AG08395 (cell line): ENCODE data around the gene TEDC1.

ENCODE experiments used
- DNase-seq: peaks from one replicate; pipeline ENCODE4 v3.0.0; 2012; ENCODE audit warnings: mixed read lengths, low spot score

TEDC1 gene, protein sequence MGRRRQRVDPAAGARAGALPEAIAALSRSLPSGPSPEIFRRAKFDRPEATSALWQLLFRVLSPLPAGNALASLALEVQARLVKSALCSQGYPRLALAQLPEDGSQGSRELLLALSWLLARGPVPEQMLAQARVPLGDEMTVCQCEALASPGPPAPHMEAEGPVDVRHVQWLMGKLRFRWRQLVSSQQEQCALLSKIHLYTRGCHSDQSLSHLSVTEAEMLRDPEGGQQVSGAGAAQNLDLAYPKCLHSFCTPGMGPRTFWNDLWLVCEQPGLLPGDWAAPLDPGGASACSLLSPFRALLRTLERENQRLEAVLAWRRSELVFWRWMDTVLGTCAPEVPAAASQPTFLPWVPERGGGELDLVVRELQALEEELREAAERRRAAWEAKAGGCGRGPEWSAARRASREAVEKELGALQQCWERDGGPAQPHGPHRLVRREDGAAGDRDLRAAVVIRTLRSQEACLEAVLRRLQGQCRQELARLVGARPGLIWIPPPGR

DNA sequence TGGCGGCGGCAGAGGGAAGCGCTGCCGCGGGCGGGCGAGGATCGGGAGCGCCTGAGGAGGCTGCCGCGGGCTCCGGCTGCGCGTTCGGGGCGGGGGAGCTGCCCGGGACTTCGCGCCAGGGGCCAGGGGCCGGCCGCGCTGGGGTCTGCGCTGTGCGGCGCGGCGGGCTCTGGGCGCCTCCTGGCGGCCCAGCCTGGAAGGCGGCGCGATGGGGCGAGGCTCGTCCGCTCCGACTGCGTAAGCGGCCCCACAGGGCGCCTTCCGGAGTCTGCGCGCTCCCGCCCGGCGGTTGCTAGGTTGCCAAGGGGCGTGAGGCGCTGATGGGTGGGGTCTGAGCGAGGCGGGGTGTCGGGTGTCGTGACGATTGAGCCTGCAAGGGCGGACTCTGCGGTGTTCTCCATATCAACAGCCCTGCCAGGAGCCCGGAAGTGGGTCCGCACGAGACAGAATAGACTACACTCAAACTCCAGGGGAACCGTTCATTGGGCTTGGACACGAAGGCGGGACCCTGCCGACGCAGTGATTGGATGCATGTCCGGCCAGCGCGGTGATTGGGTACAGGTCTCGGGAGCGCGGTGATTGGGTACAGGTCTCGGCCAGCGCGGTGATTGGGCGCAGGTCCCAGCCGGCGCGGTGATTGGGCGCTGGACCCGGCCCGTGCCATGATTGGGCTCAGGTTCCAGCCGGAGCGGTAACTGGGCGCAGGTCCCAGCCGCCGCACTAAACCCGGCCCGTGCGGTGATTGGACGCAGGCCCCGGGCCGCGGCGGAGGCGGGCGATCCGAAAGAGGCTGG, at the start of gene TEDC1:
Gene TEDC1 (plus strand): TSS at position 675 of the 794 bp plus-strand sequence. CDS start 130 bp downstream, outside the sequence.
- peak; percentile 99 for DNase-seq

DNA sequence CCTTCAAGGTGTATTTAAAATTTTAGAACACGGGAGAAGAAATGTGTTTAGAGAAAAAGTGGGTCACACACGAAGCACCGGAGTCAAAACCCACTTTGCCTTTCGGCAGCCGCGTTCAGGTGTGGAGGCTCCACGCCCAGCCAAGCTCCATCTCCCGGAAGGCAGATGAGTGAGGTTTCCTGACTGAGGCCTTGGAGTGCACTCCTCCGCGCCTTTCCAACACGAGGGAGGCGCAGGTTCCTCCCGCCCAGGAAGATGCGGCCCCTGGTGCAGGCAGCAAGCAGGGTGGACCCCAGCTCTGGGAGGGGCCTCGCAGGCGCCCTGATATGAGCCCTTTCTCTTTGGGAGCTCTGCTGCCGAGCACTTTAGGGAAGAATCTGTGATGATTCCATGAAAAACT, 48.9 kb upstream of the TEDC1 start:
- no peak for DNase-seq

DNA sequence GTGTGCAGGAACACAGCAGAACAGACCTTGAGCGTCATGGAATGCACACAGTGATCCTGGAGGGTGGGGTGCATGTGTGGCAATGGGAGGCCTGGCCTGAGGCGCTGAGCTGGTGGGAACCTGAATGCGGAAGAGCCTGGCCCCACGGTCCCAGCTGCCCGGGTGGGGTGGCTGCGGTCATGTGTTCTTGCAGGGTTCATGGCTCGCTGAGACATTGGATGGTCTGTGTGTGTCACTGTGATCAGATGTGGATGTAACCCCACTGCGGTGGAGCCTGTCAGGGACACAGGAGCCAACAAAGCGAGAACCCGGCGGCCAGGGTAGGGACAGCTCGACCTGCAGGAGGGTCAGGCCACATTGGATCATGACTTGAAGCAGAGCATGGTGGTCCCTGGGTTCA, 48.2 kb upstream of the TEDC1 start:
- DNase-seq: no peak

DNA sequence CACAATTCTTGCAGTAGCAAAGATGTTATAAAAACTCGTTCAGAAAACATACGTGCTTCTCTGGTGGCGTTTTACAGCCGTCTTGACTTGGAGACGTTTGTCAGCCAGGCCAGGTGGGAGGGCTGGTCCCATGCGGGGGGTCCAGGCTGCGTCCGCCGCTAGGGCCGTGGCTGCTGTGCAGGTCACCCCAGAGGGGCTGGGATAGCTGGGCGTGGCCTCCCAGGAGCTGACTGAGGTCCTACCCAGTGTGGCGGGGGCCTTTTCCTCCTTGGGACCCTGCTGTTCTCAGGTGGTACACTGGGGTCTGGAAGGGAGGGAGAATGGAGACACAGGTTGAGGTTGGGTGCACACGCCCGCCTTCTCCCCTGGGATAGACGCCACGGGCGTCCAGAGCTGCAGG, 46.2 kb upstream of the TEDC1 start:
- DNase-seq: no peak

DNA sequence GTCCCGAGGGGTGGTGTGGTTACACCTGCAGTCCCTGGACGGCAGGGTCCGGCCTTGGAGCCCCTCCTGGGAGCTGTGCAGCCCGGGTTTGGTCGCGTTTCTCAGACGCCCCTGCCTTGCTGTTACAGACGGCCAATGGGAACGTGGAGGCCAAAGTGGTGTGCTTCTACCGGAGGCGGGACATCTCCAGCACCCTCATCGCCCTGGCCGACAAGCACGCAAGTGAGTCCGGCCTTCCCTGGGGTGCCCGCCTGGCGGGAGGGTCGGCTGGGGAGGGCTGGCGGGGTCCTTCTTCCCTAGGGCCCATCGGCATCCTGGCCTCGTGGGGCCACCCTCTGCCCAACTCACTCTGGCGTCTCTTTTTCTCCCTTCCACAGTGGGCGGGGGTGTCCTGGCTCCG, 45.8 kb upstream of the TEDC1 start:
- no peak for DNase-seq

DNA sequence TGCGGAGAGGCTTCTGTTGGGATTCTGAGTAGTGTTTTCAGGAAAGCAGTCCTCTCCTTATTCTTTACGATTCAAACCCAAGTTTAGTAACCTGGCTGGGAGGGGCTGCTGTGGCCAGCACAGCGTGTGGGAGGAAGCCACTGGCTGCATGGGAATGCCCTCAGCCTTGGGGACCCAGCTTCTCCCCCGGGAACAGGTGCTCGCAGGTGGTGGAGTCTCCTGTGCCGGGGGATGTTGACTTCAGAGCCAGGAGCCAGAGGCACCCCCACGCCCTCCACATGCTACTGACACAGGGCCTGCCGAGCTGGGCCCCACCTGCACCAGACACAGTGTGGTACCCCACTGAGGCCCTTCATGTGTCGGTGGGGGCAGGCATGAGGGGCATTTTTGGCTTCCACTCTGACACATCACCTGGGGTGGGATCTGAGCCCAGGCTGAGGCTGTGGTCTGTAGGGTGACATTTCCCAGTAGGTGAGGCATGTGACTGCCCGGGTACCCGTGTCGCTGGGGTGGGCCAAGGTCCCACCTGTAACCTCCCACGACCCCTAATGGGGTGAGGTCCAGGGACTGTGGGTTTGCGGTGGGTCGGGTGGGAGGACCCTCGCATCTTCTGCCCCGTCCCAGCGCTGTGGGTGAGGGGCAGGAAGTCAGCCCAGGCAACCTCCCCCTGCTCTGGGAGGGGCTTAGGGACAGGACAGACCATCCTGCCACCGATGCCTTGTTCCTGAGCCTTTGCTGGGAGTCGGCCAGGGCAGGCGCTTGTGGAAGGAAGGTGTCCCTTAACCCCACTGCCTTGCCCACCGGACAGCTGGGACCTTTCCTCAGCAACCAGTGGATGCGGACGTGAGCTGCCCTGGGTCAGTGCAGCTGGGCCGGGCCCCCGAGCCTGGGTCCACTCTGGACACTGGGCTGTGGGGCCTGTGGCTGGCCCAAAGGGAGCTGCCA, 44.9 kb upstream of the TEDC1 start:
- no peak for DNase-seq

DNA sequence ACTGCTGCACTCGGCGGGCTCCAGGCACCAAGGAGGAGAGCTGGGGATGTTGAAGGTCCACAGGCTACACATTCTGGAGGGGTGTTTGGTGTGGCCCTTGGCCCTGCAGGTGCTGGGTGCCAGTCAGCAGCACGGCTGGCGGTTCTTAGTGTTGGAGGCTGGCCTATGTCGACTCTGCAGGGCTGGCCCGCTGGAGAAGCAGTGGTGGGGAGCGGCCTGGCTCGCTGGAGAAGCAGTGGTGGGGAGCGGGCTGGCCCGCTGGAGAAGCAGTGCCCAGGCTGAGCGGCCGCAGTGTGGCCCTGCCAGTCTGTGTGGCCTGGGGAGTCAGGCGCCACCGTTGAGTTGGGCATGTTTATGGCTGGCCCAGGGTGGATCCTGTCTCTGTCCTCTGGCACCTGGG, 44.1 kb upstream of the TEDC1 start:
- no peak for DNase-seq

DNA sequence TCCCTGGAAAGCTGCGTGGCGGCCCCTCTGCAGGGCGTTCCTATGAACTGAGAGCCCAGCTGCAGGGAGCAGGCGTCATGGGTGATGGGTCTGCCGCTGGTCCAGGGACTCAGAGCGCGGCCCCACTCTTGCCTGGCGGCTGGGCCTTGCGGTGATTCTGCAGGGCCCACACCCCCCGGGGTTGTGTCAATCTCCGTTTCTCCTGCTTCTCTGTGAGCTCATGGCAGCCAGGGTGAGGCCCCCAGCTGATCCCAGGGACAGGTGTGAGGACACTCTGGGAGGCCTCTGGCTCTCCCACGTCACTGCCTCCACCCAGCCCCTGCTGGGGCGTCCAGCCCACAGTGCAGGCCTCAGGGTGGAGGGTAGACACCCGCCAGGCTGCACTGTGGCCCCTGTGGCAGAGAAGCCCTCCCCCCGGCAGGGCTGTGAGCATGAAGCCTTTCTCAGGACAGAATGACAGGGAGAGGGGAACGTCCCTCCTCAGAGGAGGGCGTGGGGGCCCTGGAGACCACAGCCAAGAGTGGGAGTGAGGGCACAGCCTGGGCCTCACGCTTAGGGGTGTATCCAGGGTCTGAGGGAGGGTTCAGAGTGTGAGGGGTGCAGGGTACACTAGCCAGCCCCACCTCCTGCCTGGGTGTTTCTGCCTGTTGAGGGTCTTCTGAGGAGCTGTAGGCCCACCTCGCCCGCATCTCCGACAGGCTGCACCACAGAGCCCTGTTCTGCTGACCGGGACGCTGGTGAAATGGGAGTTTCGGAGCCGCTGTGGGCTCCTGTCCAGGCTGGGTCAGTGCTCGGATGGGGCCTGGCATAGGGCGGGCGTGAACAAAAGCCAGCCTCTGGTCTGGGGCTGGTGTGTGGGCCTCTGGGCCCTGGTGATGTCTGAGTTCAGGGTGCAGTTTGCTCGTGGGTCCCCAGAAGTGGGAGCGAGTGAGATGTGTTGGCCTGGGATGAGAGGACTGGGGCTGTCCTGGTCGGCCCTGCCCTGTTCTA, 43.1 kb upstream of the TEDC1 start:
- DNase-seq: no peak

DNA sequence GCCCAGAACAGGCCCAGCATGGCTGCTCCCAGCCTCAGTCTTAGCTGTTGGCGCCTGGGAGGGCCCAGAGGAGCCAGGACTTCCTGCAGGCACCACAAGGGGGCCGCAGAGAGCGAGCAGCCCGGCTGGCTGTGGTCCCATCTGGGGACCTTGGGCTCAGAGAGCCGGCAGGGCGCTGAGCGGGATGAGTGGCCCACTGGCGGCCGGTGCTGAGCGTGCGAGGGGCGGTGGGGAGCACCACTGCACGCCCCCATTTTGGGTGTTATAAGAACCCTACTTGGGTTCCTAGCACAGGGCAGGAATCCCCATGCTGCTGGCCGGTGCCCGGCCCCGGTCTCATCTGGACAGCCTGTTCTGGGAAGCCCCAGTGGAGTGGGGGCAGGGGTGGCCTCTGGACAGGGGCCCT, 42.3 kb upstream of the TEDC1 start:
- peak; percentile 94 for DNase-seq

DNA sequence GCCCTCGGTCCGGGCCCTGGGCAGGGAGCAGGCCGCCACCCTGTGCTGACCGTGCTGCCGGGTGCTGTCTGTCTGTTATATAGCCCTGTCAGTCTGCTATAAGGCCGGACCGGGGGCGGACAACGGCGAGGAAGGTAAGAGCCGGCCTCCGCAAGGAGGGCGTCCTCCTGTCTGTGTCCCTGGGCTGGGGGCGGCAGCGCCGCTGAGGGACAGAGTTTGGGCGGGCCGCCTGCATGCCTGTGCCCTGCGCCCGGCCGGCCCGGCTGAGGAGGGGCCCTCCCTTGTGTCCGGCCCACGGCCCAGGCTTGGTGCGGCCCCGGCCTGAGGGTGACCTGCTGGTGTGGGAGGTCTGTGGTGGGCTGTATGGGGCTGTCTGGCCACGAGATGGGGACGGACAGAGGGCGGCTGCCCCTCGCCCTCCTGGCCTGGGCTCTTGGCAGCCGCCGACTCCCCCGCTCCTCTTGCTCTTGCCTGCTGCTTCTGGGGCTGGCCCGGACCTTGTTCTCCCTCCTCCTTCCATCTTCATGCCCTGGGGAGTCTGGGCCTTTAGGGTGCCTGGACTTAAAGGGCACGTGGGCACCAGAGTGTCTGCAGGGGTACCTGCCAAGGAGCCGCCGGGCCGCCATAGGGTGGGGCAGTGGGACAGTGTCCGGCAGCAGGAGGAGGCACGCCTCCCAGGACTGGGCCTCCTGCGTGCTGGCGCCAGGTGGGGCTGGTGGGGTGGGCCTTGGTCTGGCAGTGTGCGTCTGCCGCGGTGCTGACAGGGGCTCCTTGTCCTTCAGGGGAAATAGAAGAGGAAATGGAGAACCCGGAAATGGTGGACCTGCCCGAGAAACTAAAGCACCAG, 41.5 kb upstream of the TEDC1 start:
- no peak for DNase-seq

DNA sequence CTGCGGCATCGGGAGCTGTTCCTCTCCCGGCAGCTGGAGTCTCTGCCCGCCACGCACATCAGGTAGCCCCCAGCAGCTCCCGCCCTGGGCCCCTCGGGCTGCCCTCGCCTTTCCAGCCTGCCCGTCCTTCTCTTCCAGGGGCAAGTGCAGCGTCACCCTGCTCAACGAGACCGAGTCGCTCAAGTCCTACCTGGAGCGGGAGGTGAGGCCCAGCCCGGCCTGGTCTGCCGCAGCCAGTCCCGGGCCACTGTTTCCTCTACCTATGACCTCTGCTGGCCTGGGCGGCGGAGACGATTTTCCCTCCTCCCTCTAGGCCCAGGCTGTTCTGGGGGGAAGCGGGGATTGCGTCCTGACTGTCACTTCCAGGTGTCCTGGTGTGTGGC, 40.9 kb upstream of the TEDC1 start:
- DNase-seq: no peak

DNA sequence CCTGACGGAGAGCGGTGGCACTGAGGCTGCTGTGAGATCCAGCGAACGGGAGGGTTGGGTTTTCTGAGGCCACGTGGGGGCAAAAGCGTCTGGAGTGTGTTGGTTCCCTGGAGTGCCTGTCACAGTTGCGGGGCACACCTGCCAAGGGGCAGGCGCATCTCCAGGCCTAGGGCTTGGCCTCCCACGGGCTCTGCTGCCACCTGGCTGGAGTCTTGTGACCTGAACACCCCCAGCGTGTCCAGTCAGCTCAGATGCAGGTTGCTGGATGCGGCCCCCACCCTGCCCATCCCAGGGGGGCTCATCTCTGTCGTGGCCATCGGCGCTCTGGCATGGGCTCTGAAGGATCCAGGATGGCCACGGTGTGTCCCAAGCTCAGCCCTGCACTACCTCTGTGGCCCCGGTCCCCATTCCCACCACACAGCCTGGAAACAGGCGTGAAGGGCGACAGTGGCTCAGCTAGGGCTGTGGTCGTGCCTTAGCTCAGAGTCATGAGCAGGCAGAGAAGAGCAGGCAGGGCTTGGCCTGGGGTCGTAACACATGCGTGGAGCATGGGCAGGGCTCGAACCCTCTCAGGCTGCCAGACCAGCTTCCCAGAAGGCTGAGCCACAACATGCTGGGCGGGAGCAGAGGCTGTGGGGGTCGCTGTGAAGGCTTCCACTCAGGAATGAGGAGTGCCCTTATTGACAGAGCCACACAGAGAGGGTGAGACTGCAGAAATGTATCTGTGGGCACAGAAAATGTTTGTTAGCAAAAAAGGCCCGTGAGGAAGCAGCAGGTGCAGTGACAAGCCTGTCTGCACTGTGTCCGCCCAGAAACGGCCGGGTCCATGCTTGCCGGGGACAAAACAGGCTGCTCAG, 40.0 kb upstream of the TEDC1 start:
- no peak for DNase-seq

DNA sequence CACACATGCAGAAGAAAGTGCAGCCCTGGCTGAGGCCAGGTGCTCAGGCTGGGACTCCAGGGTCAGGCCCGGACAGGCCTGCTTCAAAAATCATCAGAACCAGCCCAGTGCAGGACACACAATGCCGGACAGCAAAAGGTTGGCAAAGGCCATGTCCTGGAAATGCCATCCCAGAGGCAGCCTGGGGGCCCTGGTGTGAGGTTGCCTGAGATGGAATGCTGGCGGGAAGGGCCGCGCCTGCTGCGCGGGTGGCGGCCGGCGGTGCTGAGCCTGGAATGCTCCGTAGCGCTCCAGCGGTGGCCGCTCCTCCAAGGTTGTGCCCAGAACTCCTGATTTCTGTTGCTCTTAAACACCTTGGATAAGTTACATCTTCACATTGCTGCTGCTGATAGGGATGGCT, 38.1 kb upstream of the TEDC1 start:
- DNase-seq: no peak

DNA sequence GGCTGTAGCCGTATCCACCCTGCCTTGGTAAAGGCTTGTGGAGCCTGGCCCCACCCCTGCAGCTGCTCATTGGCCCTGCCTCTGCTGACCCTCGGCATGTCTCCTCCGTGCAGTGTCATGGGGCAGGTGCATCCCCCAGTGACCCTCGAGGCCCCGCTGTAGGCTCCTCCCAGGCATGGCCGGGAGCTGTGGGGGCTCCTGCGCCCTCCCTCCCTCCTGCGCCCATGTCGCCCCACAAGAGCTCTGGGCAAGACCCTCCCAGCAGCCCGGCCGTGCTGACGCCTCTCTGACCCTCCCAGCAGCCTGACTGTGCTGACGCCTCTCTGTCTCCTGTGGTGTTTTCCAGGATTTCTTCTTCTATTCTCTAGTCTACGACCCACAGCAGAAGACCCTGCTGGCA, 37.2 kb upstream of the TEDC1 start:
- DNase-seq: no peak

DNA sequence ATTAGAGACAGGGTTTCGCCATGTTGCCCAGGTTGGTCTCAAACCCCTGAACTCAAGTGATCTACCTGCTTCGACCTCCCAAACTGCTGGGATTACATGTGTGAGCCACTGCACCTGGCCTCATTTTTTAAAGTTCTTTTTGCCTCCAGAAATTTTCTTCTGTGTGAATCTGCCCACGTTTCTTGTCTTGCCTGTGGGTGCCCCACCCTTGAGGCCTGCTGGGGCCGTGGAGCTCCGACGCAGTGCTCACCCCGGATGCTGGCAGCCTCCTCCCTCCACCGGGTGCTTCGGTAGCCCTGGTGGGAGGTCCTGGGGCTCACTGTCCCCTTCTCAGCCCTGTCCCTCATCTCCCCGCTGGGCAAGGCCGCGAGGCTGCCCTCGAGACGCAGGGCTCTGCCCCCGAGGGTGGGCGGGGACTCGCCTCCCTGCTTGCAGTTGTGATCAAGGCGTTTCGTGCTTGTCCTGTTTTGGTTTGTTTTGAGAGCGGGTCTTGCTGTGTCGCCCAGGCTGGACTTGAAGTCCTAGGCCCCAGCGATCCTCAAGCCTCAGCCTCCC, 35.9 kb upstream of the TEDC1 start:
- no peak for DNase-seq

DNA sequence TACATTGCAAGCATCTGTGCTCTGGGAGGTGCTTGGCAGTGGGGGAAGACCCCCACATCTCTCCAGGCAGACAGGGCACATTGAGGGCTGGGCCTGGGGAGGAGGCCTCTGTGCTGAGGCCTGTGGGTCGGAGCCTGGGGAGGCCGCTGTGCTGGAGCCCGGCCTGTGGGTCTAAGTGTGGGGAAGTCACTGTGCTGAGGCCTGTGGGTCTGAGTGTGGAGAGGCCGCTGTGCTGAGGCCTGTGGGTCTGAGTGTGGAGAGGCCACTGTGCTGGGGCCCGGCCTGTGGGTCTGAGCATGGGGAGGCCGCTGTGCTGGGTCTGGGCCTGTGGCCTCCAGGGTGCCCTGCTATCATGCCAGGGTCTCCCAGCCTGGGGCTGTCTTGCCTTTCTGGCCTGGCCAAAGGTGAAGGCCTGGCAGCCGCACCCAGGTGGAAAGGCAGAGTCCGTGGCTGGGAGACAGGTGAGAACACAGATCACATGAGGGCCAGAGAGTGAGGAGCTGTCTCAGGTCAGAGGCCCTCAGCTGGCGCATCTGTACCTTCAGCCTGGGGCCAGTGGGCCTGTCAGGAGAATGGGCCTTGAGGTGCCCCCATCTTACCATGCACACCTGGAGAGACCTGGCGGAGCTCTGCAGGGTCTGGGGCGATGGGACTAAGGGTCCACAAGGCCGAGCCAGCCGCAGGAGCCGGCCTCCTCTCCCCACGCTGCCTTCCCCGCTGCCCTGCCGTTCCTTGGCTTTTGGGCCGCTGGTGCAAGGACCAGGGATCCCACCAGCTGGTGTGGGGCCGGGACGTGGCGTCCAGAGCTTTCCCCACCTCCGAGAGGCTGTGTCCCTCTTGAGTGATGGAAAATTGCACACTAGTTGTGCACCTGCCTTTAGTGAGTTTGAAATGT, 35.0 kb upstream of the TEDC1 start:
- DNase-seq: no peak

DNA sequence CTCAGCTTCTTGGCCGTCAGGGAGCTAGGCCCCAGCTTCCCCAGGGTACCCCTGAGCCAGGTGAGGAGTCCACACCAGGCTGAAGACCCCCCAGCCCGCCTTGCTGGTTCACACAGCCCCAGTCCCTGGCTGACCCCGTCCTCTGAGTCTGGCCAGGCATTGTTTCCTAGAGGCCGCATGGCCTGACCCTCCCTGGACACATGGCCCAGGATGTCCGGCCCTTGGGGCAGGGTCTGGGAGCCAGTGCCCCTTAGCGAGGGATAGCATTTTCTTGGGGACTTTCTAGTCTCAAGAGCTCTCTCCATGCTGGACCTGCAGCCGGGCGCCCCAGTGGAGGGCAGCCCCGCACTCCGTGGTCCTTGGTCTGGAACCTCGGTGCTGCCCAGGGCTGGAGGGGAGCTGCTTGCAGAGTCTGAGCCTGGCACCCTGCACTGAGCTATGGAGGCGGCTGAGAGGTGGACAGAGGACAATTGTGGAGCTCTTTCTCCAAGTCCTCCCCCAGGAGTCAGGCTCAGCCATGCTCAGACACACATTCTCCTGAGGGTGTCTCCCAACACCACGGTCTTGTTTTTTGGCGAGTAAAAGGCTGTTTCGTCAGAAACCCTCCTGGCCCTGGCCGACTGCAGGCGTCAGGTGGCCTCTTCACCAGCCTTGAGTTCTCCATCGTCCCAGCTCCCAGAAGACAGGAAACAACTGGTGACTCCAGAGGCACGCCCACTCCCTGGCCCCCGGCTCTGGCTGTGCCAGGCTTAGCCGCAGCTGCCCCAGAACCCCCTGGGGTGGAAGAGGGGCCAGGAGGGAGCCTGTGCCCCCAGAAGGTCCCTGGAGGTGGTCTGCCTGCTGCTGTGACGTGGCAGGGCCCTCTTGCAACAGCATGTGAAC, 34.1 kb upstream of the TEDC1 start:
- no peak for DNase-seq
